Esophagus muscularis mucosa (tissue), 4 donors: Measurements from ENCODE around the gene NAV3. TPM values are rescaled to one million over a fixed set of nuclear protein-coding genes. Genes with fewer than 3 reads are reported as not detected.

Experiments used
- DNase-seq: peaks from one replicate; pipeline ENCODE4 v3.0.0-alpha.2; 2017; ENCODE audit errors: extremely low spot score
- H3K27ac ChIP-seq, 4 donors: fragments of 200-600 bp; sonication (generic); replicated peaks in 1 of 4; 1 replicate in 3 of 4; 2 replicates in 1 of 4; pipeline ENCODE4 v1.5.1; 2016 to 2019; ENCODE audit warnings: mild to moderate bottlenecking in 1 of 4
- H3K27me3 ChIP-seq, 4 donors: fragments of 200-600 bp; sonication (generic); one replicate each; pipeline versions ENCODE4 v1.5.1 to v1.6.0; 2016 to 2019
- H3K36me3 ChIP-seq, 4 donors: fragments of 200-600 bp; sonication (generic); one replicate each; pipeline ENCODE4 v1.5.1; 2016 to 2019
- H3K4me1 ChIP-seq, 4 donors: fragments of 200-600 bp; sonication (generic); one replicate each; pipeline ENCODE4 v1.5.1; 2016 to 2019
- H3K4me3 ChIP-seq, 4 donors: fragments of 200-600 bp; sonication (generic); 1 replicate in 2 of 4; 2 replicates in 2 of 4; pipeline ENCODE4 v1.5.1; 2016 to 2019; ENCODE audit warnings: mild to moderate bottlenecking in 4 of 4, moderate library complexity in 1 of 4
- H3K9me3 ChIP-seq, 4 donors: fragments of 200-600 bp; sonication (generic); 1 replicate in 3 of 4; 2 replicates in 1 of 4; pipeline ENCODE4 v1.5.1; 2016 to 2019
- EP300 ChIP-seq: sonication (generic); formaldehyde crosslinking; IDR thresholded peaks from one replicate; pipeline ENCODE4 v1.6.1; 2017; ENCODE audit warnings: antibody characterized with exemption
- POLR2A ChIP-seq: fragments of 450-650 bp; IDR thresholded peaks from one replicate; pipeline ENCODE4 v1.6.1; 2017; ENCODE audit warnings: antibody characterized with exemption, moderate library complexity, mild to moderate bottlenecking, low read depth
- POLR2AphosphoS5 ChIP-seq, 2 donors: sonication (generic); formaldehyde crosslinking; IDR thresholded peaks; one replicate each; pipeline ENCODE4 v1.6.1; 2017; ENCODE audit warnings: antibody characterized with exemption in 2 of 2
- WGBS: methylation state at CpG from one replicate; pipeline ENCODE4 v1.1.5; 2018; 5-methylcytosine and 5-hydroxymethylcytosine counted together
- intact Hi-C: fragments of 100-400 bp; cut with DNase I; formaldehyde crosslinking; loops from one replicate; pipeline ENCODE4 v1.15.1; 2023
- total RNA-seq, 4 donors: library from RNA; depleted of rRNA; stranded (reverse); fragments of >200 nt; gene quantifications; one replicate each; pipeline versions ENCODE4 v1.1.0 to v1.2.1, GENCODE V29; 2016
- TF ChIP-seq, protein P1 (sequence below), 3 experiments: fragments of 200-600 bp in 2 of 3; fragments of 450-650 bp in 1 of 3; sonication (generic) in 2 of 3; IDR thresholded peaks; one replicate each; pipeline ENCODE4 v1.5.1; 2017 to 2019; ENCODE audit warnings: antibody characterized with exemption in 3 of 3, mild to moderate bottlenecking in 2 of 3, moderate library complexity in 1 of 3

Gene NAV3
- total RNA-seq, 4 donors from 2014 or later: 4.3 to 9.6 (median 5.4) TPM

DNA sequence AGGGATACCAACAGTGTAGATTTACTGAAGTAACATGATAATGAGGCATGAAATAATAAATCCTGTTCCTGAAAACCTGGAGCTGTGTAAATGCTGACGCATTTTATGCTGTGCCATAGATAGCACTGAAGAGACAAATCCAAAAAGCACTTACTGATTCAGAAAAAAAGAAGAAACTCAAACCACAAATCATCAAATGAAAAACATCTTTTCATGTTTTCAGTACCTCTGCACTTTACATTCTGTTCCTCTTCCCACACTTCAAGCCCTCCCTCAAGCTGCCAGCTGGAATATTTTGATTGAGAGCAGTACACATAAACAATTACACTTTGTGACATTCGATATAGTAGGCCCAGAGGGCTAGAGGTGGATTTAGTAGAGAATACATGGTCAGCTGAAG lies 362.3 kb downstream of the NAV3 start:
- Histone ChIP-seq H3K4me3 (no peak overlapping the region), H3K27me3 (no peaks in the 10 kb centered on the region), H3K27ac (no peak overlapping the region), H3K9me3 (no peaks in the 10 kb centered on the region), H3K4me1 (no peaks in the 10 kb centered on the region), H3K36me3 (no peaks in the 10 kb centered on the region)
- DNase-seq: no peak
- TF ChIP-seq EP300 (no peak), POLR2AphosphoS5 (IDR thresholded peaks at IDR 0.05) (no peak), POLR2A (no peak)
- TF ChIP-seq, protein P1, sequence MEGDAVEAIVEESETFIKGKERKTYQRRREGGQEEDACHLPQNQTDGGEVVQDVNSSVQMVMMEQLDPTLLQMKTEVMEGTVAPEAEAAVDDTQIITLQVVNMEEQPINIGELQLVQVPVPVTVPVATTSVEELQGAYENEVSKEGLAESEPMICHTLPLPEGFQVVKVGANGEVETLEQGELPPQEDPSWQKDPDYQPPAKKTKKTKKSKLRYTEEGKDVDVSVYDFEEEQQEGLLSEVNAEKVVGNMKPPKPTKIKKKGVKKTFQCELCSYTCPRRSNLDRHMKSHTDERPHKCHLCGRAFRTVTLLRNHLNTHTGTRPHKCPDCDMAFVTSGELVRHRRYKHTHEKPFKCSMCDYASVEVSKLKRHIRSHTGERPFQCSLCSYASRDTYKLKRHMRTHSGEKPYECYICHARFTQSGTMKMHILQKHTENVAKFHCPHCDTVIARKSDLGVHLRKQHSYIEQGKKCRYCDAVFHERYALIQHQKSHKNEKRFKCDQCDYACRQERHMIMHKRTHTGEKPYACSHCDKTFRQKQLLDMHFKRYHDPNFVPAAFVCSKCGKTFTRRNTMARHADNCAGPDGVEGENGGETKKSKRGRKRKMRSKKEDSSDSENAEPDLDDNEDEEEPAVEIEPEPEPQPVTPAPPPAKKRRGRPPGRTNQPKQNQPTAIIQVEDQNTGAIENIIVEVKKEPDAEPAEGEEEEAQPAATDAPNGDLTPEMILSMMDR (IDR thresholded peaks at IDR 0.05): no peak
- WGBS: 66% methylated on average over 2 of the region's 2 CpGs
- intact Hi-C loops: no loop called here

DNA sequence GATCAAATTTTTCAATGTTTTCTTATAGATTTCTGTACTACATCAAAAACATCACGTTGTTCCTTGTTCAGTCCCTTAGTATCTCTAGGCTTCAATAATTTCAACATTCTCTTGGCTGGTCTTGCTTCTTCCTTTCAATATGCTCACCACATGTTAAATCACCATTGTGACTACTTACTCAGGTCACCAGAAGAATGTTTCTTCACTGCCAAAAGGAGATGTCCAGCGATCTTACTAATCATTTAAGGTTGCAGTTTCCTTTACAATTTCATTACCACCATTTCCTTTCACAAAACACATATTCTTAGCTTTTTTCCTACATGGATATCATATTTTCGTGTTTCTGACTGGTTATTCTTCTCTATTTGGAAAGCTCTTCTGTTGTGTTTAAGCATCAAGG lies 363.8 kb downstream of the NAV3 start:
- 37% methylated on average over 3 of the region's 3 CpGs for WGBS
- TF ChIP-seq EP300 (no peak), POLR2AphosphoS5 (IDR thresholded peaks at IDR 0.05) (no peak), POLR2A (no peak)
- TF ChIP-seq, protein P1 (IDR thresholded peaks at IDR 0.05): no peak
- intact Hi-C loops: no loop called here
- no peaks in the 10 kb centered on the region for H3K36me3 ChIP-seq
- H3K9me3 ChIP-seq: no peaks in the 10 kb centered on the region
- H3K4me3 ChIP-seq: no peak overlapping the region
- H3K27me3 ChIP-seq: no peaks in the 10 kb centered on the region
- no peaks in the 10 kb centered on the region for H3K4me1 ChIP-seq
- H3K27ac ChIP-seq: no peak overlapping the region
- DNase-seq: no peak

DNA sequence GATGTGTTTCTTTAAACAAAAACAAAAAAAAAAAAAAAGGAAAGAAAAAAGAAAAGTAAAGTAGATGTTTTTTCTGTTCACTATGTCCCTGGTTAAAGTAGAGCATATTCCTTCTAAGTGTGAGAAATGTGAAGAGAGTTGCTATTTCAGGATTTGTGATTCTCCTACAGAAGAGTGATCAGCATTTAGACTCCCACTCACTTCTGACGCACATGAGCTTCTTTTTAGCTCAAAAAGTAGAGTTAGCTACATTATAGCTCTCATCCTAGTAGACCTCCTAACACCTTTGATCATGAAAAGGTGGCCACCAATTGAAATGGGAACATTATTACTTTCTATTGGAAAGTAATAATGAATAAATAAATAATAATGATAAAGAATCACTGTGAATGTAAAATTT lies 368.2 kb downstream of the NAV3 start:
- no peak overlapping the region for H3K4me3 ChIP-seq
- 84% methylated on average over 1 of the region's 1 CpG for WGBS
- TF ChIP-seq POLR2AphosphoS5 (IDR thresholded peaks at IDR 0.05) (no peak), POLR2A (no peak), EP300 (no peak)
- TF ChIP-seq, protein P1 (IDR thresholded peaks at IDR 0.05): no peak
- H3K9me3 ChIP-seq: no peaks in the 10 kb centered on the region
- H3K27ac ChIP-seq: no peak overlapping the region
- no peaks in the 10 kb centered on the region for H3K36me3 ChIP-seq
- intact Hi-C loops: no loop called here
- no peaks in the 10 kb centered on the region for H3K4me1 ChIP-seq
- H3K27me3 ChIP-seq: no peaks in the 10 kb centered on the region
- no peak for DNase-seq

DNA sequence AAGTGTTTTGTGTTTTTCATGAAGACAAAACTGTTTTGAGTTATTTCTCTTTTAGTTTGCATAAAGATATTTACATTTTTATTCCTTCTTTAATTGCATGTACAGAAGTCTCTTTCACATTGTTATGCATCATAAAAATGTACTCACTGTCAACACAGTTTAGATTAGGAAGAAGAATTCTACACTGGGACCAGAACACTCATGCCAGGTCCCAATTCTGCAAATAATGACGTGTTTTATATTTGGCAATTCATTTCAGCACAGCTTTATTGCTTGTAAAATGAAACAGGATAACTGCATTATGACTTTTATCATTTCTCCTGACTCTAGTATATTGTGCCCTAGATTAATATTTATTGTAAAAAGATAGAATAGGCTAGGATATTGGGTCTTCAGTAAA lies 369.2 kb downstream of the NAV3 start:
- intact Hi-C loops: no loop called here
- Histone ChIP-seq H3K27me3 (no peaks in the 10 kb centered on the region), H3K4me3 (no peak overlapping the region), H3K36me3 (no peaks in the 10 kb centered on the region), H3K27ac (no peak overlapping the region), H3K9me3 (no peaks in the 10 kb centered on the region), H3K4me1 (no peaks in the 10 kb centered on the region)
- DNase-seq: no peak
- 53% methylated on average over 1 of the region's 1 CpG for WGBS
- no peak for TF ChIP-seq POLR2AphosphoS5 (IDR thresholded peaks at IDR 0.05)
- TF ChIP-seq, protein P1 (IDR thresholded peaks at IDR 0.05): no peak
- TF ChIP-seq EP300: no peak
- no peak for TF ChIP-seq POLR2A

DNA sequence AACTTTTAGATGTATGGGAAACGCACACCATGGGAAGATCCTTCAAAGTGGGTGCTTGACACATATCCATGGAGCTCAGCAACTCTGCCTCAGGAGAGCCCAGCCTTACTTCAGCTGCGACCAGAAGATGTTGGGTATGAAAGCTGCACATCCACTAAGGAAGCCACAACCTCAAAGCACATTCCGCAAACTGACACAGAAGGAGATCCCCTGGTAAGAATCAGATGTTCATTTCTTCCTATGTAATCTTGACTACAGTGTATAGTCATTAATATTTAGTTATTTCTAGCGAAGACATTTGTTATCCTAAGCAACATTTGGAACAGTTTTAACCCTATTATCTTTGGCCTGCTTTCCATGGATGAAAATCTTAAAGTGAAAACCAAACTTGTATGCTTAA lies 374.2 kb downstream of the NAV3 start:
- no peaks in the 10 kb centered on the region for H3K27me3 ChIP-seq
- H3K9me3 ChIP-seq: no peaks in the 10 kb centered on the region
- intact Hi-C loops: no loop called here
- WGBS: 64% methylated on average over 4 of the region's 4 CpGs
- H3K4me1 ChIP-seq: no peaks in the 10 kb centered on the region
- H3K27ac ChIP-seq: no peak overlapping the region
- no peak for TF ChIP-seq EP300
- TF ChIP-seq POLR2AphosphoS5 (IDR thresholded peaks at IDR 0.05): no peak
- TF ChIP-seq POLR2A: no peak
- TF ChIP-seq, protein P1 (IDR thresholded peaks at IDR 0.05): no peak
- no peak for DNase-seq
- H3K36me3 ChIP-seq: no peaks in the 10 kb centered on the region
- no peak overlapping the region for H3K4me3 ChIP-seq
